ENCODE measurements around the gene LRRC27.
A peak's percentile ranks its signal among the peaks of the same experiment; 100 is the strongest.

The LRRC27 gene

DNA sequence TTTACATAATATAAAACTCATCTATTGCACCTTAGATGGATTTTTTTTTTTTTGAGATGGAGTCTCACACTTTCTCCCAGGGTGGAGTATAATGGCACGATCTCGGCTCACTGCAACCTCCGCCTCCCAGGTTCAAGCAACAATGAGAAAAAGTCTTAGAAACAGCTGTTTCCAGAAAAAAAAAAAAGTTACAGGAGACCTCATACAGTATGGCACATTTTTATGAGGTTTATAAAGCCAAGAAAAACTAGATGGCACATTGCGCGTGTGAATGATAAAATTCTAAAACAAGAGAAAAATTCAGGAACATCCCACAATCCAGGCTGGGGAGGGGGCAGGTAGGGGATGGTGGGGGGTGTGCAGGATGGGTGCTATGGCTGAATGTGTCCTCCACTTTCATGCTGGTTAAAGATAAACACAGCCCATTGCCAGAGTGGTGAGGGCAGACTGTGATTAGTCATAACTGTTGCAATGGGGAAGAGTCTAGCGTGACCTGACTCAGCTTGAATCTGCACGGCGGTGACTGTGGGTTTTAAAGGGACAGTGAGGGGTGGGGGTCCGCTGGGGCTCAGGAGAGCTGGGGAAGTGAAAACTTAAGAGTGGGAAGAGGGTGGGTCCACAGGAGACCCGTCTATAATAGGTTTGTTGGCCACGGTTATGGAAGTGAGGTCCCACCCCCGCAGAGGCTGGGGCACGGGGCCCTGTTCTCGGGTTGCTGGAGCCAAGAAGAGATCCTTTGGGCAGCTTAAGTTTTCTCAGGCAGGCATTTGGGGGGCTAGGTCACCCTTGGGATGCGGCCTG is 11.9 kb upstream of the LRRC27 start:
- peak; percentile 87 for DNase-seq (ENCODE audit: low read depth)

DNA sequence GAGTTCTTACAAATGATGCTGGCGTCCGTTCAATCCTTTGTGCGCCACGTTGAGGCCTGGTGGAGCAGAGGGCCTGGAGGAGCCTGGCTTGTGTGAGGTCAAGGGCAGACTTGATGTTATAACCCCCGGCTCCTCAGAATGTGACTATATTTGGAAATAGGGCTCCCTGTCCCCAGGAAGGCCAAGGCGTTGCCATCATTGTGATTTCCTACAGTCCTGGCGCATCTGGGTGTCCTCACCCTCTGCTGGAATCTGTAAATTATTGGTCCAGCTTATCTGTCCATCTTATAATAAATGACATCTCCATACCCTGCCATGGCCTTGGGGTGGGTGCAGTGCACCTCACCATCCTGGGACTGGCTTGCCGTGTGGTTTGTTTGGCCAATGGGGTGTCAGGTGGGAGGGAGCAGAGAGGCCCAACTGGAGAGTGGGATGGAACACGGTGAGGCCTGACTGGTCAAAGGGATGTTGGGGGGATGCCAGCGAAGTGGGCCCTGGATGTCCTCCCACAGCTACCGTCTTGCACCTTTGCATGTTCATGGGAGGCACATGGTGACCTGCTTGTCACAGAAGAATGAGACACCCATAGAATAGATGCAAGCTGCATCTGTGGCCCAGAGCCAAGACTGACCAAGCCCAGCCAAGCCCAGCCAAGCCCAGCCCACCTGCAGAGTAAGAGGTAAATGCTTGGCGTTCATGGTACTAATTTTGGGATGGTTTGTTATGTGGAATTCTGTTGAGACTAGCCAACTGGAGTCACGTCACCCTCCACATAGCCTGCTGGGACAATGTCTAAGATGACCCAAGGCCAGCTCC is 11.1 kb upstream of the LRRC27 start:
- TF ChIP-seq, protein P1, sequence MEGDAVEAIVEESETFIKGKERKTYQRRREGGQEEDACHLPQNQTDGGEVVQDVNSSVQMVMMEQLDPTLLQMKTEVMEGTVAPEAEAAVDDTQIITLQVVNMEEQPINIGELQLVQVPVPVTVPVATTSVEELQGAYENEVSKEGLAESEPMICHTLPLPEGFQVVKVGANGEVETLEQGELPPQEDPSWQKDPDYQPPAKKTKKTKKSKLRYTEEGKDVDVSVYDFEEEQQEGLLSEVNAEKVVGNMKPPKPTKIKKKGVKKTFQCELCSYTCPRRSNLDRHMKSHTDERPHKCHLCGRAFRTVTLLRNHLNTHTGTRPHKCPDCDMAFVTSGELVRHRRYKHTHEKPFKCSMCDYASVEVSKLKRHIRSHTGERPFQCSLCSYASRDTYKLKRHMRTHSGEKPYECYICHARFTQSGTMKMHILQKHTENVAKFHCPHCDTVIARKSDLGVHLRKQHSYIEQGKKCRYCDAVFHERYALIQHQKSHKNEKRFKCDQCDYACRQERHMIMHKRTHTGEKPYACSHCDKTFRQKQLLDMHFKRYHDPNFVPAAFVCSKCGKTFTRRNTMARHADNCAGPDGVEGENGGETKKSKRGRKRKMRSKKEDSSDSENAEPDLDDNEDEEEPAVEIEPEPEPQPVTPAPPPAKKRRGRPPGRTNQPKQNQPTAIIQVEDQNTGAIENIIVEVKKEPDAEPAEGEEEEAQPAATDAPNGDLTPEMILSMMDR (conservative IDR thresholded peaks at IDR 0.05; ENCODE audit: low read depth, low read length), result no peak
- no peak for DNase-seq (ENCODE audit: low read depth)
- no peak overlapping the region for H3K4me3 ChIP-seq (ENCODE audit: low read depth, low read length)

More for the DNA sequence above, 11.9 kb upstream of the LRRC27 start:
- H3K4me3 ChIP-seq (ENCODE audit: low read depth, low read length), result peak overlapping the region; percentile 5
- TF ChIP-seq, protein P1 (conservative IDR thresholded peaks at IDR 0.05; ENCODE audit: low read depth, low read length), result no peak

DNA sequence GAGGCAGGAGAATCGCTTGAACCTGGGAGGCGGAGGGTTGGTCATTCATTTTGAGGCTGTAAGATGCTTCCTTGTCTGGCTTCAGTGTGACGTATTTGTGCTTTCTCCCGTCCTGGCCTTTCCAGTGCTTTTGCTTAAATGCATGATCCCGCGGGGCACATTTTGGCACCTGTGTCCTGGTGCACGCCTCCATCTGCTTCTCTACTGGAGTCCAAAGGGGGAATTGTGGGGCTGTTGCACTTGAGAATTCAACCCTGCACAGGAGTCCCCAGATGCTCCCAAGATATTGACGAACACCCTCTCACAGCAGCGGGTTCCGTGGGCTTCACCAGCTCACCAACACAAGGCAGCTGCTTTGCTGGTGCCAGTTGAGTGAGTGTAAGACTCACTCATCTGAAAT is 10.3 kb upstream of the LRRC27 start:
- H3K4me3 ChIP-seq (ENCODE audit: low read depth, low read length), result no peak overlapping the region
- no peak for DNase-seq (ENCODE audit: low read depth)
- TF ChIP-seq, protein P1 (conservative IDR thresholded peaks at IDR 0.05; ENCODE audit: low read depth, low read length), result no peak

DNA sequence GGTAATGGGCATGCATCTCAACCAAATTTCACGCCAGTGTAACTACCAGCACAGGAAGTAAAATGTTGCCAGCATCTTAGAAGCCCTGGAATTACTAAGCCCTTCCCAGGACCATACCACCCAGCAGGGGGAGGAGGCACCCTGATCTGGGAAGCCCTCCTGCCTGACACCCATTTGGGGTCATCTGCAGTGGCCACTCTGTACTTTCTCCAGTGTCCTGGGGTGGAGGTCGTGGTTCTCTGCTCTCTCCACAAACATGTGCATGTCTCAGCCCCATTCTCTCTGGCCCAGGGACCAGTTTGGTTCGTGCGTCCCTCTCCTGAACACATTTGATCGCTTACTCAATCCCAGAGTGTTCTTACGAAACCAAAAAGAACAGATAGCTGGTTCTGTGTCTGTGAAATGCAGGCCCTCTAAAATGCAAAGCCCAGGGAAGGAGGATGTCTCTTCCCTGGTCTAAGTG is 9.4 kb upstream of the LRRC27 start:
- DNase-seq (ENCODE audit: low read depth), result peak; percentile 75
- TF ChIP-seq, protein P1 (conservative IDR thresholded peaks at IDR 0.05; ENCODE audit: low read depth, low read length), result peak; percentile 66
- H3K4me3 ChIP-seq (ENCODE audit: low read depth, low read length), result no peak overlapping the region

DNA sequence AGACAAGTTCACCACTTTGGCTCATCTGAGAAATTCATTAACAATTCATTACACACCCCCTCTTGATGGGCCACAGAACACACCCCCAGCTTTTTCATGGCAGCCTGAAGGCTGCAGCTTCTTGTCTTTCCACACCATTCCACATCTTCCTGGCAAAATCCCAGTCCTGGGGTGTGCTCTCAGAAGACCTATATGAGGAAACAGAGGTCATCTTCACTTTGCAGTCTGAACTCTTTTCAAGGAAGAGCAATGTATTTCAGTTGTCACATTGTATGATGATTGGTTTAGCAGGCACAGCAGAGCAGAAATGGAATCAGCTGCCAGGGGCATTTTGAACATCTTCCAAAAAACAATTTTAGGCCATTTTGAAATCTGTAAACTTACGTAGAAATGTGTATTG is 7.8 kb upstream of the LRRC27 start:
- H3K4me3 ChIP-seq (ENCODE audit: low read depth, low read length), result no peak overlapping the region
- no peak for DNase-seq (ENCODE audit: low read depth)
- TF ChIP-seq, protein P1 (conservative IDR thresholded peaks at IDR 0.05; ENCODE audit: low read depth, low read length), result no peak

DNA sequence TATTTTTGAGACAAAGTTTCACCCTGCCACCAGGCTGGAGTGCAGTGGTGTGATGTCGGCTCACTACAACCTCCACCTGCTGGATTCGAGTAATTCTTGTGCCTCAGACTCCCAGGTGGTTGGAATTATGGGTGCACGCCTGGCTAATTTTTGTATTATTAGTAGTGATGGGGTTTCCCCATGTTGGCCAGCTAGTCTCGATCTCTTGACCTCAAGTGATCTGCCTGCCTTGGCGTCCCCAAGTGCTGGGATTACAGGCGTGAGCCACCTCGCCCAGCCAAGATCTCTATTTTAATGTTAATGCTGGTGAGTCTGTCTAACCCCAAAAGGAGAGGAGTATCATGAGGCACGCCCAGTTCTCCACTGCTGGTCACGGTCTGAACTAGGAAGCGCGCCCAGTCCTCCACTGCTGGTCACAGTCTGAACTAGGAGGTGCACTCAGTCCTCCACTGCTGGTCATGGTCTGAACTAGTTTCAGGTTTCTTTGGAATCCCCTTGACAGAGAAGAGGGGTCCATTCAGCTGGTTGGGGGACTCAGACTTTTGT is 5.6 kb upstream of the LRRC27 start:
- TF ChIP-seq, protein P1 (conservative IDR thresholded peaks at IDR 0.05; ENCODE audit: low read depth, low read length), result no peak
- DNase-seq (ENCODE audit: low read depth), result no peak
- no peak overlapping the region for H3K4me3 ChIP-seq (ENCODE audit: low read depth, low read length)

All from choroid plexus epithelial cell (primary cell).